Measurements from ENCODE around the gene FAM83B. TPM values are rescaled to one million over a fixed set of nuclear protein-coding genes. Genes with fewer than 3 reads are reported as not detected.
"Not testable (repeated sequence)": the region's sequence is repeated elsewhere in the genome, so short reads cannot be mapped to it uniquely, and the experiment has no call there.

The FAM83B gene
- polyA plus RNA-seq, 3 donors = 8.5 to 9.8 (median 9.2) TPM

DNA sequence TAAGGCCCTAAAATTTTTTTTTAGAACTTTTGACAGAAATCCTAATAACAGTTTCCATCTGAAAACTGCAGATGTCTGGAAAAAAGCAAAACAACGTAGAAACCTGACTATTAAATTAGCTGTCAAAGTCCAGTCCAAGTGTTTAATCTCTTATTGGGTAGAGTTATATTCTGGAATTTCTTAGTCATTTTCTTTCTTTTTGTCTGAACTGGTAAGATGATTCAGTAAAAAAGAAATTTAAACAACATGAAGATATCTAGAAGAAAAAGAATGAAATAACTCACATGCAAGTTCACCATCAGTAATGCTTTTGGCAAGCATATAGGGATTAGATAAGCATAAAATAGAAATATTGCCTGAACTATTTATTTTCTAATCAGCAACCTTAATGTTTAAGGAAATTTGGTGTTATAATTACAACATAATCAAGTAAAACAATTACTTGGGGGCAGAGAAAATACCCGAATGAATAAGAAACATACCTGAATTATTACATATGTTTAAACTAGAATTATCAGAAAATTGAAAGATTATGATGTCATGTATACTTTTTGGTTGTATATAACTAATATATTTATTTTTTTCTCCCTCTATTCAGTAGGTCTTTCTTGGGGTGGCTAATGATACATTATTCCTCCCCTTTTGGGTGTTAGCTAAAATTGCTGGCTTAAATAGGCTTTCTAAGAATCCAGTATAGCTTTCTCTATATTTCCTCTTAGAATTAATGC, 51.1 kb downstream of the FAM83B start:
- DNase-seq (ENCODE audit: low read depth in 3 of 3, low spot score in 2 of 3) = no peak

DNA sequence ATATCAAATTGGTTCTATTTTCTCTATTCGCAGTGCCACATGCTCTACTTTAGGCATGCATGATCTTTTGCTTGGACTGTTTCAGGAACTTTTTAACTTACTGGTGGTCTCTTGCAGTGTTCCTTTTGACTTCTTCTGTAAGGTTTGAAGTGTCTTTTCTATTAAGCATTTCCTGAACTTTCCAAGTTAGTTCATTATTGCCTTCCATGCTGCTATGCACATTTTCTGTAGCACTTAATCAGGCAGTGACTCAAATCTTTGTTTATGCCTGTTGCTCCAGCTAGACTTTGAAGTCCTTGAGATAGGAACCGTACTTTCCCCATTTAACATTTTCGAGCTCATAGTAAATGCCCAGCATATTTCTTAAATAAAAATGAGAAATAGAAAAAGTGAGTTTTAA, 52.2 kb downstream of the FAM83B start:
- no peak for DNase-seq (ENCODE audit: low read depth in 3 of 3, low spot score in 2 of 3)

DNA sequence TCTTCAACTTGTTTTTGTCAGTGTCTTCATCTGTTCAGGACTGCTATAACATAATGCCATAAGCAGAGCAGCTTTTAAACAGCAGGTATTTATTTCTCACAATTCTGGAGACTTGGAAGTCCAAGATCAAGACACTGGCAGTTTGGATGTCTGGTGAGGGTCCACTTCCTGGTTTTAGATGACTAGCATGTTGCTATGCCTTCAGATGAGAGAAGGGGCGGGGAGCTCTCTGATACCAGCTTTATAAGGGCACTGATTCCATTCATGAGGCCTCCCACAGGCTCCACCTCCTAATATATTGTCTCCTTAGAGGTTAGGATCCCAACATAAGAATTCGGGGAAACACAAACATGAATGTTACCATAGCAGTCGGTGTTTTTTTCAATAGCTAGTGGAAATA, 52.9 kb downstream of the FAM83B start:
- no peak for DNase-seq (ENCODE audit: low read depth in 3 of 3, low spot score in 2 of 3)

DNA sequence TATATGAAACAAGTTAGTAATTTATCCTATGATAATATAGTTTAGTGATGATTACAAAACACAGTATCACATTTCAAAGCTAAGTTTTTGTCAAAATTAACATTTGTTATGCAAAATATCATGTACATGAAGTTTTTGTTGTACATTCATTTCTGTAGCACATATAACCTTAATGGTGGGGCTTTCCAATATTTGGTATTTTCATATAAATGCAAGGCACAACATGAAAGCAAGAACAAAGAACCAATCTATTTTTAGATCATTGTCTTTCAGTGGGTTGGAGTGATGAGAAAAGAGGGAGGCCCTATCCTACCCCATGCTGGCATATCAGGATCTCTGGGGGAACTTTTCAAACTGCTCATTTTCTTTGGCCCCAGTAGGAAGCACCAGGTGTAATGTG, 53.4 kb downstream of the FAM83B start:
- DNase-seq (ENCODE audit: low read depth in 3 of 3, low spot score in 2 of 3) = no peak

DNA sequence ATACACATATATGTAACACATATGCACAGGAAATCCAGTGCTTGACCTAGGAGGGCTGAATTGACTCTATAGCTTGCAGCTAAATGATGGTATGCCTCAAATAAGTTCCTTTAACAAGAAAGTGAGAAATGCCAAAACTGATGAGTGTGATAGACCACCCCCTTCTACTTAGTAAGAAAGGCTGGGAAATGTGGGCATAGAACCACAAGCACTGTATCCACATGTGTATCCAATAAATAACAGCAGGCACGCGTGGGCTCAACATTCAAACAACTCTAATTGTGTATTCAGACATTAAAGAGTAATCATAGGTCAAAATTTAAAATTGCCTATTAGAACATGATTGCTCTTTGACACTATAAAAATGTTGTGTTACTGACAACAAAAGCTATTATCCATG, 54.1 kb downstream of the FAM83B start:
- no peak for DNase-seq (ENCODE audit: low read depth in 3 of 3, low spot score in 2 of 3)

DNA sequence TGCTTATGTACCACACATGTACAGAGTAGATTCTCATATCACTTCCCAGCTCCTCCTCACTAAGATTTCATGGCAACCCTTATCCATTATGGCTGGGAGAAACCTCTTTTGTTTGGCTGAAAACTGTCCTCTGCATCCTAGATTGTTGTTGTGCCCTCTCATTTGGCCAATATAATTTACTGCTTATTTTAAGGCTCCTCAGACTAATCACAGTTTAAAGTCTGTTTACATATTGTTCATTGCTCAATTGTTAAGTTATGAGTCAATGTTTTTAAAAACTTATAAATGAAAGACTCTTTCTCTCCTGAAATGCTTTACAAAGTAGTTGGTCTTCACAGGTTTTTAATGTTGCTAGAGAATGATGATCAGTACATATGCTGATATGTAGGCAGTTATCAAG, 57.3 kb downstream of the FAM83B start:
- DNase-seq (ENCODE audit: low read depth in 3 of 3, low spot score in 2 of 3) = no peak

DNA sequence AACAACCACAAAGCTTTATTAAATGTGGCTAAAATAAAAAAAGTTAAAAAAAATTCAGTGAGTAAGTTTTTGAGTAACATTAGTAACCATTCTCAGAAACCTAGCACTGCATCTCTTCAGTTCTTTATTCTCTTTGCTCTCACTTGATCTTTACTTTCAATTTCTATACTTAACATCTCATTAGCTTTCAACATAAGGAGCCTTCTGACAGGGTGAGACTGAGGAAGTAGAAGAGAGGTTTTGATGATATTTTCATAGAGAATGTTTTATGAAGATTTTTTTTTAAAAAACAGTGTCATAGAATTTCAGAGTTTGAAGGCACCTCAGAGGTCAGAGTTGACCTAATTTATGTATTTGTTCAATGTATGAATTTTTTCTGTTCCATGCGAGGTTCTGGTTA, 60.8 kb downstream of the FAM83B start:
- DNase-seq (ENCODE audit: low read depth in 3 of 3, low spot score in 2 of 3) = no peak

DNA sequence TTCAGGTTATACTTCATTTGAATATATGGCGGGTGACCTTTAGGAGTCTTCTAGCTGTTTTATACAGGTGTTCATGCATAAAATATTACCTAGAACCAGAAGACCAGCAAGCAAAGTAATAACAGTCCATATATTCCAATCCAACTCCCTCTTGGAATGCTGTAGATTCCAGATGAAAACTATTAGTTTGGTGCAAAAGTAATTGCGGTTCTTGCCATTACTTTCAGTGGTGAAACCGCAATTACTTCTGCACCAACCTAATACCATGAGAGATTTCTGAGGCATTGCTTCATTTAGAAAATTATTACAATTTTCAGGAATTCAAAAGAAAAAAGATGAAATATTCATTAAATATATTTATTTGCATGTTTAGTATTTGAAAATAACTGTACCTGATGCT, 62.6 kb downstream of the FAM83B start:
- DNase-seq (ENCODE audit: low read depth in 3 of 3, low spot score in 2 of 3) = no peak

DNA sequence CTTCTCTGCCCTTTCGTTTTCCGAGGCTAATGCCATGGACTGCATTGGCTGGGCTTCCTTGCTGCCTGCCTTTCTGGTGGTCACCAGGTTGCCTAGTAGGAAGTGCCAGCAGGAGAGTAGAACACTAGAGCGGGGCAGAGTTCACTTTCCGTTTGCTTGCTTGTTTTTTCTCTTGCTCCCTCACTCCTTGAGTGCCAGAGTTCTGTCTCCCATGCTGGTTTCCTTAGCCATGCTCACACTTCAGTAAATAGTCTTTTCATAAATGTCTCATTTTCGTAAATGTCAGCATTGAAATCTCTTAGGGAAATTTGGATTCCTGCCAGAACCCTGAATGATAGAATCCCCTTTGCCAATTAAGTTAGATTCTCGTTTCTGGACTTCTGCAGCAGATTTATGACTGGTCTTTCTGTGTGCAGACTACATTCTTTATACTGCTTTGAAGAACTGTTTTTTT, 63.9 kb downstream of the FAM83B start:
- no peak for DNase-seq (ENCODE audit: low read depth in 3 of 3, low spot score in 2 of 3)

DNA sequence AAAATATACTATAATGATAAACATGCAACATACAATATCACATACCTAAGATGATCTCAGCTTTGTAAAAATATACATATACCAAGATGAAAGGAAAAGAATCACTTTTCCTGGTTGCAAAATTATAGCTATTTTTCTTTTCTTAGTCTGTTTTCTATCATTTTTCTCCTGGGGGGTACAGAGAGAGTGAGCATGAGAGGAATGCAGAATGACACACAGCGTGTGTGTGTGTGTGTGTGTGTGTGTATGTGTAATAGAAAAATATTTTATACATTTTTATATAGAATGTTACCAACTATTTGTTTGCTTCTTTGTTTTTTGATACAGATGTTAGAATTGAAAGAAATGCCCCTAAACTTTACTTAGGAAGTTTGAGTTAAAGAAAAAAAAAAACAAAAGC, 64.3 kb downstream of the FAM83B start:
- no peak for DNase-seq (ENCODE audit: low read depth in 3 of 3, low spot score in 2 of 3)

DNA sequence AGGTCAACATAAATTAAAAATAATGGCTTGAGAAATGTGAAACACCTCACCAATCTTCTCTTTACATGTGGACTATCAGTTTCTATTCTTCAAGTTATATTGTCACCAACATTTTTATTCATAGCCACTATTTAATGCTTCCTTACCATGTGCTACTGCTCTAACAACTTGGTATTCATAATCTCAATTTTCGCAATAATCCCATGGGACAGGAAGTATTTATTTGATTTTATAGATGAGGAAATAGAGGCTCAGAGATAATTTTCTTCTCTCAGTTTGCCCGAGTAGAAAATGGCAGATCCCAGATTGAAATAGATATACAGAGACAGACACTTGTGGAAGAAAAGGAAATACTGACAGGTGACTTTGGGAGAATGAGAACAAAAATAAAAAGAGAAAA, 66.6 kb downstream of the FAM83B start:
- no peak for DNase-seq (ENCODE audit: low read depth in 3 of 3, low spot score in 2 of 3)

DNA sequence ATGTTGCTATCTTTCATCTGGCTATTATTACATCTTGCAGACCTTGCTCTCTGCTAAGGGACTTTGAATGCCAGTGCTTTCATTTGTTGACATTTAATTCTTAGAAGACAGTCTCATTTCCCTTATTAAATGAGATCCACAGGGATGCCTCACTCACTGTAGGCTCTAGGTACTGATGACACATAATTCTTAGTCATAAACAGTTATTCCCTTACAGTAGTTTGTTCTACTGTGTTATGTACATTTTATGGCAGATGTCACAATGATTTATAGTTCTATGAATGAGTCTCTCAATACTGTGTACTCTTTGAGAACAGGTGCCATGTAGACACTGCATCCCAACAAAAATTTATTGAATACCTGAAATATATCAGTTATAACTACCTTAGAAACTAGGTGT, 70.3 kb downstream of the FAM83B start:
- DNase-seq (ENCODE audit: low read depth in 3 of 3, low spot score in 2 of 3) = no peak

DNA sequence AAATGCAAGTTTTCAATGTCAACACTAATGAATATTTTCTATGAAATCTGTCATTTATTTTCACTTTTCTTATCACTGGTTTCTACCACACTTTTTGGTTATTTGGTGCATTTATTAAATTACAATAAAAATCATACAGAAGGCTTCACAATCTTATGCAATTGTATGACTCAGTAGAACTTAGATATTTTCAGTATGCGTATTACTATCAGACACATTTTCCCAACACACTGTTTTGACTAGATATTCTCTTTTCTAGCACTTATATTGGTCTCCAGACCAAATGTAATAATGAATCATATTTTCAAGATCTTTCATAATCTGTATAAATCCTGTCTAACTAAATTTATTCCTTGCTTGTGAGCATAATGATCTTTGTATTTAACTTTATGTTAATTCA, 74.1 kb downstream of the FAM83B start:
- no peak for DNase-seq (ENCODE audit: low read depth in 3 of 3, low spot score in 2 of 3)

DNA sequence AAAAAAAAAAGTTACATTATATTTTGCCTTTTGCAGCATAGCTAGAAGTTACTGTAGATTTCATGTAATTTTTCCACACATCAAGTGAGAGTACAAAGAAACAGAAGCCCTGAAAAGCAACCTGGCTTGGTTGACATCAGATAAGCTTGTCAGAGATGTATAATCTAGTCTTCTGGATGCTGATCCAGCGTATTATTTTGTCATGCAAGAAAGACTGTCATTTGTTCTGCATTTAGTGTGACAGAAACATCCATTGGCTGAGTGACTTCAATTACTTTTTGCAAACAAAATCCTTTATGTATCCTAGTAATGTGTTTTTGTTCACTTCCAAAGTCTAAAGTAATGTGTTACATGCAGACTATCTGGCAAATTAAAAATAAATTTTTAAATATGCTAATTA, 75.3 kb downstream of the FAM83B start:
- DNase-seq (ENCODE audit: low read depth in 3 of 3, low spot score in 2 of 3) = no peak

DNA sequence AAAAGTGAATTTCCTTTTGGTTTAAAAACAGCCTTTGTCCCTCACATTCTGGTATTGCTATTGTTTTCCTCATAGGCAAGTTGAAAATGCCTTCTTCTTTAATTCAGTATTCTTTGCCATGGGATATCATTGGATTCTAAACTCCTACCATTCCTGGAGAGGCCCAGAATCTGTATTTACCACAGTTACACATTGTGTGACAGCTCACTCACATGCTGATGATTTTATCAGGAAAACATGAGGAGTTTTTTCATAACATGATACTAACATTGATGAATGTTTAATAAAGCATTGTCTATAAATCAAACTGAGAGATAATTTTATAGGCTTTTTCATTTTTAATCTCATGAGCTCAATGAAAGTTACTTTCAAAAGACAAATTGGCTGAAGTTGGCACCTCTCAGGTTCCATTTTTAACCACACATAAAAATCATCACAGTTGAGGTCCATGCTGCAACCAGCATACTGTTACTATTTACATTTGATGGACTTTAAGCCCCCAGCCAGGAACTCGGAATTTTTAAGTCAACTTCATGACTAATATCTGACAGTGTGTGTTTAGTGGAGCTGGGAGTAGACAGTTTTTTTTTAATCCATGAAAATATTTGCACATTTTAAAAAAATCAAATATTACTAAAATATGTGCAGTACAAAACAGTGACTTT, 82.8 kb downstream of the FAM83B start:
- no peak for DNase-seq (ENCODE audit: low read depth in 3 of 3, low spot score in 2 of 3)

DNA sequence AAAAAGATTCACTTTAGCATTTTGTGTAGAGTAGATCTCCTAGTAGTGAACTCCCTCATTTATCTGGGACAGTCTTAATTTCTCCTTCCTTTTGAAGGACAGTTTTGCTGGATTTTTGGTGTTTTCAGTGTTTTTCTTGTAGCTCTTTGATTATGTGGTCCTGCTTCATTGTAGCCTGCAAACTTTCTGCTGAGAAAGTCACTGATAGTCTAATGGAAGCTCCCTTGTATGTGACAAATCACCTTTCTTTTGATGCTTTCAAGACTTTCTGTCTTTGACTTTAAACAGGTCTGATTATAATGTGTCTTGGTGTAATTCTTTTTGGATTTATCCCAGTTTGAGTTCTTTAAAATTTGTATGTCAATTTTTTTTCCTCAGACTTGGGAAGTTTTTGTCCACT, 86.1 kb downstream of the FAM83B start:
- DNase-seq (ENCODE audit: low read depth in 3 of 3, low spot score in 2 of 3) = no peak

DNA sequence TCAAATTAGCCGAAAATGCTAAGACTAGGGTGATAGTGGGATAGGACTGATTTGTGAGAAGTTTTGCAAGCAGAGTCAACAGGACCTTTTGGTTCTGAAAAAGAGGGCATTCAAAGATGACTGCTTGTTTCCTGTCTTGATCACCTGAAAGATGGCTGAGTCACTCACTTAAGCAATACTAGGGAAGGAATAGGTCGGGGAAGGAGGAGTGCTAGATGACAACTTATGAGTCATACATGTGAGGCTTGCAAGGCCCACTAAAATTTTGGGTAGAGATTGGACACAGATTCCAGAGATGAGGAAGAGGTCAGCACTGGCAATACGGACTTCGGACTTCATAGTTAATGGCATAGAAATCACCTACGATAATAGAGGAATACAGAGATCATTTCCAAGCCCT, 89.2 kb downstream of the FAM83B start:
- no peak for DNase-seq (ENCODE audit: low read depth in 3 of 3, low spot score in 2 of 3)

DNA sequence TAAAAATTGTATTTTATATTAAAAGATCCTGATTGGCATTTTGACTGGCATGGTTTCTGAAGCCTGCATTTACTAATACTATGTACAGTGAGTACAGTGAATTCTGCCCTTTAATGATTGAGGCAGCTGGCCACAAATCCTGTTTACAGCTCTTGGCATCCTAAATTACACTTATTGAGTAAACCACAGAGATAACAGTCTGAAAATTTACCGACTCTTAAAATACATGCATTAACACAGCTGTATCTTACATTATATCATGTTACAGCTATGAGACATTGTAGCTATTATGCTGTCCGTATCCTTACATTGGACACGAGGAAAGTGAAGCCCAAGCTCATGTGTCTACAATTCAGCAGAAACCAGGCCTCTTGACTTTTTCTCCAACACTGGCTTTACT, 90.8 kb downstream of the FAM83B start:
- DNase-seq (ENCODE audit: low read depth in 3 of 3, low spot score in 2 of 3) = no peak

DNA sequence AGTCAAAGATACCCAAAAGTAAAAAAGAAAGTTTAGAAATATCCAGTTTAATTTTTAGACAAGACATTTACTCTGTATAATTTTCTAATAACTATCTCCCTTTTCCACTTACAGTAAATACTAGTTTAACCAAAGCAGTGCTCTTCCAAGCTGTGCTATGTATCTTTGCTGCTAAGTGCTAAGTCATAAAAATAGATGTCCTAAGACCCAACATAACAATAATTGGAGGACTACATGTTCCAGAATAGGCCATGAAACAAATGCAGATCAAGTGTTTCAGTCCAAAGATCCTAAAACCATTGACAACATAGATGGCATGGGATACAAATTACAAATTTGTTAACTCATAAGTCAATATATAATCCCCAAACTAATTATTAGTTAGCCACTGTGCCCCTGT, 111.1 kb downstream of the FAM83B start:
- DNase-seq (ENCODE audit: low read depth in 3 of 3, low spot score in 2 of 3) = no peak

DNA sequence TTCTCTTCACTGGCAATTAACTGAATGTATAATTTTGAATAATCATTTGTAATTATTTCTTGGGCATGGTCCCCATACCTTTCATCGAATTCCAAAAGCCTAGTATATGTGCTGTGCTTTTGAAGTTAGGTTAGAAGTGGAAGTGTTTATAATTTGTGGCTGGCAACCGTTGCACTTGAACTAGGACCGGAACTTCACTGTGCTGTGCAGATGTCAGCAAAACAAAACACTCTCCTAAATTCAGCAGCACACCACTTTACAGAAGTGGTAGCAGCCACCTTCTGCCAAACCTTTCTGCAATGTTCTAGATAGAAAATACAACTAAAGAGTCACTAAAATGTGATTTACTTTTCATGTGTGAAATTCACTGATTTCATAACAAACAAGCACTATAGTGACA, 111.9 kb downstream of the FAM83B start:
- no peak for DNase-seq (ENCODE audit: low read depth in 3 of 3, low spot score in 2 of 3)

DNA sequence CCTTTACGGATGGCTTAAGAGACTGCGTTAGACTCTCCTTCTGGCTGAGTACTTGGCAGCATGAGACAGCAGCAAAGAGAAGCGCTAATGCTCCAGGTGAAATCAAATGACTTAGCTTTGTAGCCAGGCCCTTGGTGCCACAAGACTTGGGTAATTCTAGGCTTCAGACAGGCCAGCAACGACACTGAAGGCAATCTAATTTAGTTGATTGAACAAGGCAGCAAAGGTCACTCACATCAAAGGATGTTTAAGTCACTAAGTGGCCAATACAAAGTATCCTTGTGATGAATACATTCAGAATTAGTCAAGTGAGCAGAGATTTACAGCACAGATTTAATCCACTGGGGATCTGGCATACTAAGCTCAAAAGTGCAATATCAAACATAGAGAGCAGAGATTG, 113.2 kb downstream of the FAM83B start:
- DNase-seq (ENCODE audit: low read depth in 3 of 3, low spot score in 2 of 3) = no peak

DNA sequence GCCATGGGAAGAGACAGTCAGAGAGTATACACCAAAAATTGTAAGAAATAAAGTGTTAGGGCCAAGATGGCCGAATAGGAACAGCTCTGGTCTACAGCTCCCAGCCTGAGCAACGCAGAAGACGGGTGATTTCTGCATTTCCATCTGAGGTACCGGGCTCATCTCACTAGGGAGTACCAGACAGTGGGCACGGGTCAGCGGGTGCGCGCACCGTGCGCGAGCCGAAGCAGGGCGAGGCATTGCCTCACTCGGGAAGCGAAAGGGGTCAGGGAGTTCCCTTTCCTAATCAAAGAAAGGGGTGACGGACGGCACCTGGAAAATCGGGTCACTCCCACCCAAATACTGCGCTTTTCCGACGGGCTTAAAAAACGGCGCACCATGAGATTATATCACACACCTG, 114.8 kb downstream of the FAM83B start:
- DNase-seq (ENCODE audit: low read depth in 3 of 3, low spot score in 2 of 3) = not testable (repeated sequence)

DNA sequence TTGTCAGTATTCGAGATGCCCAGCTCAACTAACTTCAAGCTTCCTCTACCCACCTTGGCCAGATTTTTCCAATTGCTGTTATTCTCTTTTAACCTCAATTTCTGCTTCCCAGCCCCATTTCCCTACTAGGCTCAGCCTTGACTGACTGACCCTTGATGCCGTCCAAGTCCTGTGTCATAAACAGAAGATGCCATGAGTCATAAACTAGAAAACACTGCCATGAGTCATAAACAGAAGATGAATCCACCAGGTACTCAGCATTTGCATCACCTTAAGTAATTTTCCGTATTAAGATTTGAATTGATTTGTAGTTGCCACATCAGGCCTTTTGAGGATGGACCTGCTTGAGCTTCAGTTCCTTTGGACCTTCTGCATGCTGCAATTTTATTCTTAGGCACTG, 123.8 kb downstream of the FAM83B start:
- DNase-seq (ENCODE audit: low read depth in 3 of 3, low spot score in 2 of 3) = no peak
